Transverse colon (tissue), 4 donors: ENCODE results near the gene IL4R. TPM values are rescaled to one million over a fixed set of nuclear protein-coding genes. Genes with fewer than 3 reads are reported as not detected.

Source experiments
- DNase-seq: peaks from one replicate; pipeline ENCODE4 v3.0.0-alpha.2; 2019
- H3K27ac ChIP-seq, 4 donors: fragments of 200-600 bp; sonication (generic); 2 replicates each; pipeline ENCODE4 v1.5.1; 2016 to 2018; ENCODE audit warnings: inconsistent platforms in 4 of 4
- H3K27me3 ChIP-seq: fragments of 200-600 bp; sonication (generic); 2 replicates; pipeline ENCODE4 v1.5.1; 2017; ENCODE audit warnings: inconsistent platforms
- H3K36me3 ChIP-seq, 4 donors: fragments of 200-600 bp; sonication (generic); 2 replicates each; pipeline ENCODE4 v1.5.1; 2017 to 2019; ENCODE audit warnings: inconsistent platforms in 4 of 4
- H3K4me1 ChIP-seq, 4 donors: fragments of 200-600 bp; sonication (generic); 2 replicates each; pipeline ENCODE4 v1.5.1; 2017 to 2020; ENCODE audit warnings: inconsistent platforms in 4 of 4
- H3K4me3 ChIP-seq, 4 donors: fragments of 200-600 bp; sonication (generic); 1 replicate in 1 of 4; 2 replicates in 3 of 4; pipeline versions ENCODE4 v1.5.1 to v1.6.1; 2017 to 2019; ENCODE audit warnings: inconsistent platforms in 4 of 4
- H3K9me3 ChIP-seq, 2 donors: fragments of 200-600 bp; sonication (generic); 2 replicates each; pipeline ENCODE4 v1.5.1; 2017 to 2019; ENCODE audit warnings: inconsistent platforms in 2 of 2
- CTCF ChIP-seq, 5 experiments: fragments of 200-600 bp in 3 of 5; fragments of 450-650 bp in 2 of 5; sonication (generic) in 3 of 5; IDR thresholded peaks; 1 replicate in 2 of 5; 2 replicates in 3 of 5; pipeline ENCODE4 v1.5.1; 2016 to 2017; ENCODE audit warnings: antibody characterized with exemption in 5 of 5, inconsistent platforms in 3 of 5, mild to moderate bottlenecking in 2 of 5, moderate library complexity in 1 of 5
- EP300 ChIP-seq: sonication (generic); formaldehyde crosslinking; IDR thresholded peaks from one replicate; pipeline ENCODE4 v1.6.1; 2017; ENCODE audit warnings: antibody characterized with exemption, low read depth
- POLR2A ChIP-seq: fragments of 450-650 bp; IDR thresholded peaks from one replicate; pipeline ENCODE4 v1.6.1; 2016; ENCODE audit warnings: antibody characterized with exemption, mild to moderate bottlenecking, moderate library complexity
- POLR2AphosphoS5 ChIP-seq, 3 donors: sonication (generic); formaldehyde crosslinking; IDR thresholded peaks; one replicate each; pipeline ENCODE4 v1.6.1; 2016; ENCODE audit warnings: antibody characterized with exemption in 3 of 3
- WGBS, 2 donors: methylation state at CpG; one replicate each; pipeline ENCODE4 v1.1.5; 2018; ENCODE audit warnings: low coverage in 1 of 2; 5-methylcytosine and 5-hydroxymethylcytosine counted together
- in situ Hi-C, 4 donors: fragments of 200-750 bp; cut with MboI; loops; one replicate each; pipeline versions ENCODE4 v1.15.0 to v1.15.1; 2017; ENCODE audit warnings: low sequenced_read_pairs in 3 of 4, low pct_ligation_motif_present in 1 of 4, low pct_unique_long_range_greater_than_20kb in 1 of 4
- intact Hi-C: fragments of 100-400 bp; cut with DNase I; formaldehyde crosslinking; loops from one replicate; pipeline ENCODE4 v1.15.1; 2023; ENCODE audit warnings: low total_unique reads
- total RNA-seq, 4 donors: library from RNA; depleted of rRNA; stranded (reverse); fragments of >200 nt; gene quantifications; one replicate each; pipeline ENCODE4 v1.1.0, GENCODE V29; 2016

The IL4R gene
- total RNA-seq, 4 donors from 2014 or later: 106 to 235 (median 156) TPM

- no peaks in the 10 kb centered on the region for H3K27me3 ChIP-seq
- 89 to 95% methylated on average over 8 to 9 of the region's 9 CpGs for WGBS, 2 donors
- DNase-seq: no peak
- peaks cover 0 to 4% (median 0%) of the 10 kb centered on the region in 4 donors for H3K4me1 ChIP-seq
- H3K27ac ChIP-seq: no peak overlapping the region
- in situ Hi-C loops (no loop called here), intact Hi-C loops (no loop called here)
- TF ChIP-seq CTCF (IDR thresholded peaks at IDR 0.05) (no peak), POLR2A (no peak), EP300 (no peak), POLR2AphosphoS5 (IDR thresholded peaks at IDR 0.05) (no peak)
- no peaks in the 10 kb centered on the region for H3K36me3 ChIP-seq
- no peaks in the 10 kb centered on the region for H3K9me3 ChIP-seq
- no peak overlapping the region for H3K4me3 ChIP-seq
Observed at GRCh38 chr16:27305839-27306442, 7.8 kb upstream of the IL4R start.

- H3K9me3 ChIP-seq: no peaks in the 10 kb centered on the region
- H3K4me1 ChIP-seq: peaks cover 6 to 16% (median 7%) of the 10 kb centered on the region in 4 donors
- no peak for DNase-seq
- TF ChIP-seq CTCF (IDR thresholded peaks at IDR 0.05): no peak
- H3K4me3 ChIP-seq: no peak overlapping the region
- H3K36me3 ChIP-seq: no peaks in the 10 kb centered on the region
- intact Hi-C loops (no loop called here), in situ Hi-C loops (no loop called here)
- no peak overlapping the region for H3K27ac ChIP-seq
- 88 to 100% methylated on average over 1 of the region's 1 CpG for WGBS, 2 donors
- H3K27me3 ChIP-seq: no peaks in the 10 kb centered on the region
Observed at GRCh38 chr16:27308792-27309191, 5.0 kb upstream of the IL4R start.

- DNase-seq: no peak
- H3K9me3 ChIP-seq: no peaks in the 10 kb centered on the region
- peaks cover 11 to 25% (median 21%) of the 10 kb centered on the region in 4 donors for H3K4me1 ChIP-seq
- H3K36me3 ChIP-seq: no peaks in the 10 kb centered on the region
- H3K27me3 ChIP-seq: no peaks in the 10 kb centered on the region
- H3K27ac ChIP-seq: no peak overlapping the region
- no peak for TF ChIP-seq POLR2AphosphoS5 (IDR thresholded peaks at IDR 0.05)
- TF ChIP-seq CTCF (IDR thresholded peaks at IDR 0.05): no peak
- TF ChIP-seq POLR2A: no peak
- TF ChIP-seq EP300: no peak
- intact Hi-C loops: loop anchor here (10.0 kb wide), 1 partner anchor 54 kb away; no protein-coding TSS in a partner anchor
- in situ Hi-C loops: loop anchor here in 1 of 4 donors (10.0 kb wide), 1 partner anchor 76 kb away; no protein-coding TSS in a partner anchor
- H3K4me3 ChIP-seq: no peak overlapping the region
- 74 to 82% methylated on average over 14 to 16 of the region's 16 CpGs for WGBS, 2 donors
Observed at GRCh38 chr16:27310576-27311447, 3.0 kb upstream of the IL4R start.

GRCh38 chr16:27311448-27311830 is 2.3 kb upstream of the IL4R start:
- no peaks in the 10 kb centered on the region for H3K9me3 ChIP-seq
- H3K27ac ChIP-seq: no peak overlapping the region
- H3K4me3 ChIP-seq: no peak overlapping the region
- no peaks in the 10 kb centered on the region for H3K27me3 ChIP-seq
- H3K4me1 ChIP-seq: peaks cover 17 to 31% (median 27%) of the 10 kb centered on the region in 4 donors
- no peaks in the 10 kb centered on the region for H3K36me3 ChIP-seq
- intact Hi-C loops (loop anchor here (10.0 kb wide), 1 partner anchor 53 kb away; no protein-coding TSS in a partner anchor), in situ Hi-C loops (loop anchor here in 1 of 4 donors (10.0 kb wide), 1 partner anchor 77 kb away; no protein-coding TSS in a partner anchor)
- no peak for DNase-seq
- 45 to 63% methylated on average over 4 to 8 of the region's 8 CpGs for WGBS, 2 donors
- no peak for TF ChIP-seq EP300
- no peak for TF ChIP-seq POLR2A
- TF ChIP-seq CTCF (IDR thresholded peaks at IDR 0.05): no peak
- TF ChIP-seq POLR2AphosphoS5 (IDR thresholded peaks at IDR 0.05): no peak
